ENCODE data around the gene TUBB.
"Not testable (repeated sequence)": the region's sequence is repeated elsewhere in the genome, so short reads cannot be mapped to it uniquely, and the experiment has no call there.

TUBB gene

DNA sequence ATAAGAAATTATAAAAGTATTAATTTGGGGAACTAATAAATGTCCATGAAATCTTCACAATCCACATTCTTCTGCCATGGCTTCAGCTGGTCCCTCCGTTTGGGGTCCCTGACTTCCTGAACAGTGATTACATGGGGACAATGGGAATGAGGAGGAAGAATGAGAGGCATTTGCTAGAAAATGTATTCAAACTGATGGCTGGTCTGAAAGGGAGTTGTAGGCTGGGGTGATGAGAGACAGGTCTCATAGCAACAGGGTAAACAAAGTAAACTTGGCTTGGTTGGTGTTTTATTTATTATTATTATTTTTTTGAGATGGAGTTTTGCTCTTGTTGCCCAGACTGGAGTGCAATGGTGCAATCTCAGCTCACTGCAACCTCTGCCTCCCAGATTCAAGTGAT, 45.3 kb downstream of the TUBB start:
- DNase-seq, result peak; percentile 58
- H2AFZ ChIP-seq (ENCODE audit: low read depth, low read length); H3K79me1 ChIP-seq (replicated peaks; ENCODE audit: low read length, poor library complexity, severe bottlenecking); H3K14ac ChIP-seq (ENCODE audit: low read length in 2 of 2); H3K23ac ChIP-seq (ENCODE audit: low read length in 2 of 2); H2BK120ac ChIP-seq (ENCODE audit: low read depth, low read length); H4K91ac ChIP-seq (ENCODE audit: low read length); H3K4me3 ChIP-seq (ENCODE audit: insufficient read depth in 1 of 2, low read depth in 1 of 2, low read length in 2 of 2); H3K18ac ChIP-seq (ENCODE audit: low read depth in 1 of 2, low read length in 2 of 2); H3K9me3 ChIP-seq (ENCODE audit: control insufficient read depth, low read length); H3K4ac ChIP-seq (ENCODE audit: low read depth in 1 of 2, low read length in 2 of 2); H3K36me3 ChIP-seq (ENCODE audit: control insufficient read depth in 1 of 2, insufficient read depth in 2 of 2, low read depth in 1 of 2, low read length in 2 of 2); H2BK15ac ChIP-seq (ENCODE audit: low read depth, poor library complexity, severe bottlenecking); H4K8ac ChIP-seq (ENCODE audit: low read length); H3K9ac ChIP-seq (ENCODE audit: low read length); H3K4me2 ChIP-seq (ENCODE audit: low read length, poor library complexity, severe bottlenecking); H3K27me3 ChIP-seq (ENCODE audit: control insufficient read depth in 1 of 2, insufficient read depth in 1 of 2, low read length in 2 of 2): not testable (repeated sequence)
- H2AK5ac ChIP-seq (ENCODE audit: low read length, severe bottlenecking), result peak overlapping the region; percentile 90
- H2BK5ac ChIP-seq (ENCODE audit: low read depth, low read length, poor library complexity, severe bottlenecking), result peak overlapping the region; percentile 59
- H3K27ac ChIP-seq (ENCODE audit: low read length, poor library complexity, severe bottlenecking), result peak overlapping the region; percentile 65
- 50% methylated on average over 1 of the region's 1 CpG for WGBS
- H3K4me1 ChIP-seq (ENCODE audit: control insufficient read depth, insufficient read depth, low read depth, low read length), result peaks cover 17% of the 10 kb centered on the region
- H2BK12ac ChIP-seq (ENCODE audit: low read length in 2 of 2), result peak overlapping the region in 1 of 2 experiments; percentile 68

DNA sequence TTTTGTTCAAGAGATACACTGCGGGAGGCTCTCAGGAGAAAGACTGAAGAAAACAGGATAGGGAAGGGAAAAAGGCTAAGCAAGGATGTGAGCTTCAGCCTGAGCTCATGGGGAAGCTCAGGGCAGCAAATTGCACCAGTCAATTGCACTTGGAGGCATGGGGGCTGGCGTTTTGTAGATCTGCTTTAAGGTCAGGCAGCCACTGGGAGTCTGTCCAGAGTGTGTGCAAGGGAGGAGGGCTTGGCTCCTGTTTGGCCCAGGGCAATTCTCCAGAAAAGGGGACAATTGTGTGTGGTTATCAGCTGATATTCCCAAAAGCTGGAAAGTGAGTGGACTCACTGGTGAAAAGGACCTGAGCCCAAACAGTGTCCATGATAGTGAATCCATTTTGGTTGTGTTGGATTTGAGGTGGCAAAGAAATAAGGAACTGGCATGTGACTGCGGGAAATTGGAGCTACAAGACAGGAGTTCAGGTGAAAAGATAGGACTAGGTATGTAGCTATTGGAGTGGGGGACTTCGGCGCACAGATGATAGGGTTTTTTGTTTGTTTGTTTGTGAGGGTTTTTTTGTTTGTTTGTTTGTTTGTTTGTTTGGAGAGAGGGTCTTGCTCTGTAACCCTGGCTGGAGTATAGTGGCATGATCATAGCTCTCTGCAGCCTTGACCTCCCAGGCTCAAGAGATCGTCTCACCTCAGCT, 46.5 kb downstream of the TUBB start:
- Histone ChIP-seq H3K23ac (ENCODE audit: low read length in 2 of 2) (no peak overlapping the region), H4K8ac (ENCODE audit: low read length) (peak overlapping the region; percentile 45), H3K9ac (ENCODE audit: low read length) (no peak overlapping the region), H3K9me3 (ENCODE audit: control insufficient read depth, low read length) (no peaks in the 10 kb centered on the region), H2AFZ (ENCODE audit: low read depth, low read length) (no peak overlapping the region), H3K4ac (ENCODE audit: low read depth in 1 of 2, low read length in 2 of 2) (peak overlapping the region in 1 of 2 experiments; percentile 73), H3K27ac (ENCODE audit: low read length, poor library complexity, severe bottlenecking) (no peak overlapping the region), H3K79me1 (replicated peaks; ENCODE audit: low read length, poor library complexity, severe bottlenecking) (peaks cover 4% of the 10 kb centered on the region), H2BK12ac (ENCODE audit: low read length in 2 of 2) (peak overlapping the region in 1 of 2 experiments; percentile 65), H2BK5ac (ENCODE audit: low read depth, low read length, poor library complexity, severe bottlenecking) (peak overlapping the region; percentile 39), H2AK5ac (ENCODE audit: low read length, severe bottlenecking) (peak overlapping the region; percentile 98), H2BK120ac (ENCODE audit: low read depth, low read length) (no peak overlapping the region), H3K4me3 (ENCODE audit: insufficient read depth in 1 of 2, low read depth in 1 of 2, low read length in 2 of 2) (no peak overlapping the region), H3K18ac (ENCODE audit: low read depth in 1 of 2, low read length in 2 of 2) (peak overlapping the region; percentile 13 to 34), H3K14ac (ENCODE audit: low read length in 2 of 2) (peak overlapping the region in 1 of 2 experiments; percentile 6), H3K36me3 (ENCODE audit: control insufficient read depth in 1 of 2, insufficient read depth in 2 of 2, low read depth in 1 of 2, low read length in 2 of 2) (no peaks in the 10 kb centered on the region), H4K91ac (ENCODE audit: low read length) (no peak overlapping the region), H3K27me3 (ENCODE audit: control insufficient read depth in 1 of 2, insufficient read depth in 1 of 2, low read length in 2 of 2) (no peaks in the 10 kb centered on the region), H2BK15ac (ENCODE audit: low read depth, poor library complexity, severe bottlenecking) (no peak overlapping the region), H3K4me2 (ENCODE audit: low read length, poor library complexity, severe bottlenecking) (no peak overlapping the region), H3K4me1 (ENCODE audit: control insufficient read depth, insufficient read depth, low read depth, low read length) (peaks cover 18% of the 10 kb centered on the region)
- 94% methylated on average over 6 of the region's 6 CpGs for WGBS
- no peak for DNase-seq

DNA sequence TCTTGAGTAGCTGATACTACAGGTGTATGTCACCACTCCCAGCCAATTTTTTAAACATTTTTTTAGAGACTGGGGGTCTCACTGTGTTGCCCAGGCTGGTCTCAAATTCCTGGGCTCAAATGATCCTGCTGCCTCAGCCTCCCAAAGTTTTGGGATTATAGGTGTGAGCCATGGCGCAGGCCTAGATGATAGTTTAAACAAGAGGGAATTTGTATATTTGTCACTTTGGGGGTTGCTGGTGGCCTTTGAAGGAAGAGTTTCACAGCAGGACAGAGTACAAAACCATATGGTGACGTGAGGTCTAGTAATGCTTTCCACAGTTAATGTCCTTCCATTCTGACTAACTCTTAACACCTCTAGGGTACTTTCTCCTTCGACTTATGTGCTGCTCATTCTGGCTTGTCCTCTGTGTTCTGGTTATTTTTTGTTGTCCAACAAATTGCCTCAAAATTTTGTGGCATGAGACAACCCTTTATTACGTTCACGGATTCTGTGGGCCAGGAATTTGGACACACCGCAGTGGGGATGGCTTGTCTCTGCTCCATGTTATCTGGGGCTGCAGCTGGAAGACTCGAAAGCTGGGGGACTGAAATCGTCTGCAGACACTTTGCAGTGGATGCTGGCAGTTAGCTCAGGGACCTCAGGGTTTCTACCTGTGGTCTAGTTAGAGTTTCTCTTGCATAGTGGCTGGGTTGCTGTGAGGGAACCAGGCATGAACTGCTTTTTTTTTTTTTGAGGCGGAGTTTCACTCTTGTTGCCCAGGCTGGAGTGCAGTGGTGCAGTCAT, 47.2 kb downstream of the TUBB start:
- H3K9ac ChIP-seq (ENCODE audit: low read length), result no peak overlapping the region
- H2BK12ac ChIP-seq (ENCODE audit: low read length in 2 of 2), result peak overlapping the region; percentile 45 to 83
- no peak overlapping the region for H3K23ac ChIP-seq (ENCODE audit: low read length in 2 of 2)
- 91% methylated on average over 8 of the region's 9 CpGs for whole genome bisulfite sequencing
- peak overlapping the region; percentile 98 for H2AK5ac ChIP-seq (ENCODE audit: low read length, severe bottlenecking)
- no peak overlapping the region for H3K4me2 ChIP-seq (ENCODE audit: low read length, poor library complexity, severe bottlenecking)
- peak overlapping the region in 1 of 2 experiments; percentile 49 for H3K4ac ChIP-seq (ENCODE audit: low read depth in 1 of 2, low read length in 2 of 2)
- no peaks in the 10 kb centered on the region for H3K36me3 ChIP-seq (ENCODE audit: control insufficient read depth in 1 of 2, insufficient read depth in 2 of 2, low read depth in 1 of 2, low read length in 2 of 2)
- peaks cover 18% of the 10 kb centered on the region for H3K4me1 ChIP-seq (ENCODE audit: control insufficient read depth, insufficient read depth, low read depth, low read length)
- H2BK5ac ChIP-seq (ENCODE audit: low read depth, low read length, poor library complexity, severe bottlenecking), result no peak overlapping the region
- H4K8ac ChIP-seq (ENCODE audit: low read length), result no peak overlapping the region
- H3K27me3 ChIP-seq (ENCODE audit: control insufficient read depth in 1 of 2, insufficient read depth in 1 of 2, low read length in 2 of 2), result no peaks in the 10 kb centered on the region
- H3K4me3 ChIP-seq (ENCODE audit: insufficient read depth in 1 of 2, low read depth in 1 of 2, low read length in 2 of 2), result no peak overlapping the region
- H2BK15ac ChIP-seq (ENCODE audit: low read depth, poor library complexity, severe bottlenecking), result peak overlapping the region; percentile 56
- H3K27ac ChIP-seq (ENCODE audit: low read length, poor library complexity, severe bottlenecking), result peak overlapping the region; percentile 100
- H3K9me3 ChIP-seq (ENCODE audit: control insufficient read depth, low read length), result no peaks in the 10 kb centered on the region
- DNase-seq, result no peak
- no peak overlapping the region for H3K14ac ChIP-seq (ENCODE audit: low read length in 2 of 2)
- peaks cover 4% of the 10 kb centered on the region for H3K79me1 ChIP-seq (replicated peaks; ENCODE audit: low read length, poor library complexity, severe bottlenecking)
- H2BK120ac ChIP-seq (ENCODE audit: low read depth, low read length), result no peak overlapping the region
- peak overlapping the region; percentile 28 to 37 for H3K18ac ChIP-seq (ENCODE audit: low read depth in 1 of 2, low read length in 2 of 2)
- peak overlapping the region; percentile 44 for H4K91ac ChIP-seq (ENCODE audit: low read length)
- H2AFZ ChIP-seq (ENCODE audit: low read depth, low read length), result no peak overlapping the region

DNA sequence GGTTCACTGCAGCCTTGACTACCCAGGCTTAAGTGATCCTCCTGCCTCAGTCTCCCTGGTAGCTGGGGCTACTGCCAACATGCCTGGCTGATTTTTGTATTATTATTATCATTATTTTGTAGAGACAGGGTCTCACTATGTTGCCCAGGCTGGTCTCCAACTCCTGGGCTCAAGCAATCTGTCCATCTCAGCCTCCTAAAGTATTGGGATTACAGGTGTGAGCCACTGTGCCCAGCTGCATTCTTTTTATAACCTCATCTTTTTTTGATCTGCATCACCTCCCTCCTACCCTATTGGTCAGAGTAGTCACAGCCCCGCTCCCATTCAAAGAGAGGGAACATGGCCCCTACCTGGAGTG, 47.8 kb downstream of the TUBB start:
- H3K36me3 ChIP-seq (ENCODE audit: control insufficient read depth in 1 of 2, insufficient read depth in 2 of 2, low read depth in 1 of 2, low read length in 2 of 2), result no peaks in the 10 kb centered on the region
- DNase-seq, result no peak
- peak overlapping the region; percentile 100 for H3K27ac ChIP-seq (ENCODE audit: low read length, poor library complexity, severe bottlenecking)
- WGBS, result 100% methylated on average over 1 of the region's 1 CpG
- H2AFZ ChIP-seq (ENCODE audit: low read depth, low read length), result no peak overlapping the region
- no peak overlapping the region for H3K14ac ChIP-seq (ENCODE audit: low read length in 2 of 2)
- peaks cover 18% of the 10 kb centered on the region for H3K4me1 ChIP-seq (ENCODE audit: control insufficient read depth, insufficient read depth, low read depth, low read length)
- no peak overlapping the region for H4K8ac ChIP-seq (ENCODE audit: low read length)
- H3K79me1 ChIP-seq (replicated peaks; ENCODE audit: low read length, poor library complexity, severe bottlenecking), result peaks cover 4% of the 10 kb centered on the region
- peak overlapping the region; percentile 37 for H2BK120ac ChIP-seq (ENCODE audit: low read depth, low read length)
- peak overlapping the region in 1 of 2 experiments; percentile 69 for H3K4ac ChIP-seq (ENCODE audit: low read depth in 1 of 2, low read length in 2 of 2)
- H3K18ac ChIP-seq (ENCODE audit: low read depth in 1 of 2, low read length in 2 of 2), result peak overlapping the region in 1 of 2 experiments; percentile 55
- H2BK5ac ChIP-seq (ENCODE audit: low read depth, low read length, poor library complexity, severe bottlenecking), result peak overlapping the region; percentile 48
- no peaks in the 10 kb centered on the region for H3K9me3 ChIP-seq (ENCODE audit: control insufficient read depth, low read length)
- H4K91ac ChIP-seq (ENCODE audit: low read length), result no peak overlapping the region
- H2BK15ac ChIP-seq (ENCODE audit: low read depth, poor library complexity, severe bottlenecking), result peak overlapping the region; percentile 56
- H3K4me3 ChIP-seq (ENCODE audit: insufficient read depth in 1 of 2, low read depth in 1 of 2, low read length in 2 of 2), result no peak overlapping the region
- no peak overlapping the region for H3K4me2 ChIP-seq (ENCODE audit: low read length, poor library complexity, severe bottlenecking)
- H3K27me3 ChIP-seq (ENCODE audit: control insufficient read depth in 1 of 2, insufficient read depth in 1 of 2, low read length in 2 of 2), result no peaks in the 10 kb centered on the region
- peak overlapping the region; percentile 94 for H2AK5ac ChIP-seq (ENCODE audit: low read length, severe bottlenecking)
- H3K9ac ChIP-seq (ENCODE audit: low read length), result no peak overlapping the region
- peak overlapping the region in 1 of 2 experiments; percentile 84 for H2BK12ac ChIP-seq (ENCODE audit: low read length in 2 of 2)
- no peak overlapping the region for H3K23ac ChIP-seq (ENCODE audit: low read length in 2 of 2)

All from mesenchymal stem cell (in vitro differentiated cells and primary cell).